K562 (cell line): Measurements from ENCODE around the gene ZFP64. TPM values are rescaled to one million over a fixed set of nuclear protein-coding genes. Genes with fewer than 3 reads are reported as not detected.

Experiments
- ATAC-seq: fragments of 200-7000 bp; cut with Tn5 transposase; 3 replicates; pipeline ENCODE4 v1.9.1; 2020; ENCODE audit warnings: moderate library complexity
- BruUV-seq: library from RNA; stranded (reverse); fragments of 400-500 nt; replicated peaks from 2 replicates; lab custom pipeline; 2021; lab: Mats Ljungman, UMichigan
- CTCF ChIA-PET: fragments of 300-600 bp; formaldehyde crosslinking; extraction: SDS; loops from one replicate; lab custom pipeline; 2021; ENCODE audit warnings: low intra/inter-chr PET ratio; lab: Yijun Ruan, JAX
- POLR2A ChIA-PET: fragments of 300-600, 350-650 bp; sonication (Branson Sonifier 250); formaldehyde crosslinking; extraction: SDS; loops from one replicate; lab custom pipeline; 2021; ENCODE audit warnings: antibody characterized with exemption, inconsistent platforms; lab: Yijun Ruan, JAX
- DNase-seq, 4 experiments: peaks; one replicate each; pipeline versions ENCODE4 v3.0.0 to v3.0.0-alpha.2; 2011 to 2018; ENCODE audit warnings: low spot score in 3 of 4, mixed read lengths in 3 of 4; ENCODE audit errors: extremely low read depth in 1 of 4
- FAIRE-seq: peaks from 2 replicates; lab custom pipeline; 2011; peaks lifted over from hg19 to GRCh38; lab: Jason Lieb, UNC
- H2AFZ ChIP-seq: 2 replicates; pipeline ENCODE4 v1.6.0; 2011; ENCODE audit warnings: low read depth, low read length, control low read depth, inconsistent platforms
- H3K27ac ChIP-seq: fragments of 200-600 bp; 3 replicates; pipeline ENCODE4 v1.8.0; 2011; ENCODE audit warnings: low read depth, mild to moderate bottlenecking, control low read depth, inconsistent platforms, low read length, moderate library complexity, mixed read lengths; ENCODE audit errors: extremely low read depth
- H3K27me3 ChIP-seq, 2 experiments: fragments of 300-600 bp in 1 of 2; 2 replicates in 1 of 2; 3 replicates in 1 of 2; pipeline versions ENCODE4 v1.6.0 to v1.8.0; 2011; ENCODE audit warnings: inconsistent platforms in 2 of 2, low read length in 2 of 2, mild to moderate bottlenecking in 1 of 2, mixed read lengths in 1 of 2, moderate library complexity in 1 of 2; ENCODE audit not compliant: control insufficient read depth in 2 of 2, insufficient read depth in 2 of 2
- H3K36me3 ChIP-seq: fragments of 300-600 bp; 3 replicates; pipeline ENCODE4 v1.8.0; 2011; ENCODE audit warnings: mild to moderate bottlenecking, low read length, inconsistent platforms; ENCODE audit not compliant: control insufficient read depth, insufficient read depth
- H3K4me1 ChIP-seq, 2 experiments: fragments of 200-600 bp in 1 of 2; replicated peaks in 1 of 2; 2 replicates in 1 of 2; 3 replicates in 1 of 2; pipeline versions ENCODE4 v1.5.1 to v1.8.0; 2011; ENCODE audit warnings: inconsistent platforms in 2 of 2, low read length in 2 of 2, mild to moderate bottlenecking in 1 of 2, mixed read lengths in 1 of 2, moderate library complexity in 1 of 2; ENCODE audit not compliant: control insufficient read depth in 2 of 2, insufficient read depth in 2 of 2
- H3K4me2 ChIP-seq: 2 replicates; pipeline ENCODE4 v1.6.1; 2011; ENCODE audit warnings: low read length, control low read depth, inconsistent platforms, mixed read lengths; ENCODE audit not compliant: insufficient read depth
- H3K4me3 ChIP-seq: fragments of 200-600 bp; sonication (generic), shearing (Covaris generic); 2 replicates; pipeline ENCODE4 v1.5.1; 2016; ENCODE audit warnings: control low read depth, inconsistent platforms
- H3K79me2 ChIP-seq: fragments of 200-600 bp; 3 replicates; pipeline ENCODE4 v1.8.0; 2011; ENCODE audit warnings: low read length, inconsistent platforms; ENCODE audit not compliant: control insufficient read depth, insufficient read depth
- H3K9ac ChIP-seq, 2 experiments: 2 replicates each; pipeline versions ENCODE4 v1.6.0 to v1.6.1; 2011; ENCODE audit warnings: low read depth in 2 of 2, low read length in 2 of 2, control low read depth in 1 of 2, inconsistent platforms in 1 of 2, mild to moderate bottlenecking in 1 of 2, mixed read lengths in 1 of 2; ENCODE audit not compliant: insufficient read depth in 1 of 2
- H3K9me1 ChIP-seq: one replicate; pipeline ENCODE4 v1.6.0; 2011; ENCODE audit warnings: inconsistent platforms, mild to moderate bottlenecking, low read length, moderate library complexity; ENCODE audit not compliant: control insufficient read depth, insufficient read depth
- H3K9me3 ChIP-seq: replicated peaks from 2 replicates; pipeline ENCODE4 v1.5.1; 2011; ENCODE audit warnings: low read depth, low read length, inconsistent platforms; ENCODE audit not compliant: control insufficient read depth, insufficient read depth
- H4K20me1 ChIP-seq: replicated peaks from 2 replicates; pipeline ENCODE4 v1.6.1; 2011; ENCODE audit warnings: low read length, inconsistent platforms, mixed read lengths; ENCODE audit not compliant: control insufficient read depth, insufficient read depth
- BCOR ChIP-seq: fragments of 450-650 bp; IDR thresholded peaks from 2 replicates; pipeline ENCODE4 v1.6.1; 2016
- CREBBP ChIP-seq: IDR thresholded peaks from one replicate; pipeline ENCODE4 v1.6.1; 2012; ENCODE audit warnings: low read depth, mild to moderate bottlenecking, control low read depth, inconsistent platforms, low read length
- FOXP1 ChIP-seq: sonication (generic); formaldehyde crosslinking; IDR thresholded peaks from 2 replicates; pipeline ENCODE4 v1.8.0; 2022; ENCODE audit warnings: mild to moderate bottlenecking, missing genetic modification reagents
- NFE2 ChIP-seq: IDR thresholded peaks from 2 replicates; pipeline ENCODE4 v1.6.1; 2014; ENCODE audit warnings: antibody characterized with exemption, low read depth
- NR0B1 ChIP-seq: fragments of 450-650 bp; IDR thresholded peaks from one replicate; pipeline ENCODE4 v1.6.1; 2018; ENCODE audit warnings: mild to moderate bottlenecking, moderate library complexity; ENCODE audit not compliant: partially characterized antibody
- POLR2A ChIP-seq: fragments of 450-650 bp; conservative IDR thresholded peaks from 2 replicates; pipeline ENCODE4 v1.6.1; 2016
- RBM25 ChIP-seq: fragments of 200-400 bp; formaldehyde crosslinking; IDR thresholded peaks from 2 replicates; pipeline ENCODE4 v1.6.1; 2018; ENCODE audit warnings: low read length, low read depth, moderate library complexity; ENCODE audit not compliant: severe bottlenecking
- WGBS: fragments of 100-300 bp; shearing (Covaris generic); methylation state at CpG from one replicate; pipeline ENCODE4 v1.1.6; 2016; ENCODE audit warnings: low coverage, mixed read lengths; ENCODE audit not compliant: insufficient coverage; ENCODE audit errors: missing lambda C conversion rate; 5-methylcytosine and 5-hydroxymethylcytosine counted together
- in situ Hi-C: fragments of 300-500 bp; cut with MboI; formaldehyde crosslinking; loops from 4 replicates; pipeline ENCODE4 v1.15.0; 2018; ENCODE audit warnings: inconsistent platforms, mixed read lengths
- intact Hi-C: fragments of 100-400 bp; cut with micrococcal nuclease; formaldehyde crosslinking; loops from 2 replicates; pipeline ENCODE4 v1.14.2; 2022
- polyA plus RNA-seq, 8 experiments: library from polyadenylated mRNA; depleted of rRNA in 4 of 8; stranded (reverse) in 5 of 8; unstranded in 3 of 8; fragments of >200 nt; fragmentation: Nextera tagmentation in 2 of 8; fragmentation: Illumina TruSeq in 1 of 8; extraction: Ambion mirVana in 2 of 8; extraction: Trizol in 1 of 8; gene quantifications; 2 replicates each; pipeline versions ENCODE4 v1.2.1 to v1.2.3, GENCODE V29; 2011 to 2014; ENCODE audit warnings: inconsistent platforms in 1 of 8, missing spikeins in 1 of 8
- total RNA-seq, 7 experiments: library from RNA; depleted of rRNA in 6 of 7; stranded (reverse); fragments of >200 nt in 6 of 7; fragmentation: Illumina TruSeq in 2 of 7; extraction: Trizol in 2 of 7; gene quantifications; 2 replicates each; pipeline versions ENCODE4 v1.2.1 to v1.2.3, GENCODE V29; 2011 to 2021; ENCODE audit warnings: low replicate concordance in 1 of 7

The ZFP64 gene
- total and polyA plus RNA-seq, 9 of the 15 experiments (the other 6 are each of a cell fraction or from before 2014, with no cell fraction given), result 1.4 to 13.4 (median 7.0) TPM

GRCh38 chr20:52103335-52103912 lies 88.2 kb downstream of the ZFP64 start:
- Histone ChIP-seq H4K20me1 (no peaks in the 10 kb centered on the region), H3K9ac (no peak overlapping the region; a peak in 1 of 4 replicates), H3K9me1 (no peaks in the 10 kb centered on the region), H3K9me3 (no peaks in the 10 kb centered on the region), H3K4me1 (peaks cover 0 to 14% of the 10 kb centered on the region in 2 experiments; a peak in 2 of 5 replicates), H3K79me2 (no peaks in the 10 kb centered on the region), H3K4me2 (peak overlapping the region; percentile 20; the same call in 1 of the 2 replicates), H2AFZ (no peak overlapping the region), H3K27ac (no peak overlapping the region), H3K36me3 (no peaks in the 10 kb centered on the region), H3K4me3 (no peak overlapping the region), H3K27me3 (peaks cover 0 to 11% of the 10 kb centered on the region in 2 experiments; a peak in 3 of 5 replicates)
- no TSS peak for BruUV-seq
- 9% methylated on average over 23 of the region's 23 CpGs for WGBS
- FAIRE-seq, result no peak
- in situ Hi-C loops (no loop called here), intact Hi-C loops (no loop called here)
- DNase-seq, result peak in 3 of 4 experiments; percentile 14 to 20 (median 17)
- peak; percentile 59 for ATAC-seq
- CTCF ChIA-PET, result no interaction called here
- POLR2A ChIA-PET, result interaction anchor here (0.9 kb wide), 1 partner anchor 10 kb away, joined by 4 read pairs; no protein-coding TSS in a partner anchor
- TF ChIP-seq NR0B1, result no peak
- TF ChIP-seq NFE2, result peak; percentile 30; the same call in 1 of the 2 replicates

GRCh38 chr20:52102559-52102958 lies 89.0 kb downstream of the ZFP64 start:
- in situ Hi-C loops (no loop called here), intact Hi-C loops (no loop called here)
- POLR2A ChIA-PET, result interaction anchor here (0.8 kb wide), 1 partner anchor 43 kb away, joined by 3 read pairs; no protein-coding TSS in a partner anchor
- Histone ChIP-seq H4K20me1 (no peaks in the 10 kb centered on the region), H3K9me1 (no peaks in the 10 kb centered on the region), H3K4me2 (no peak overlapping the region), H2AFZ (no peak overlapping the region), H3K9ac (no peak overlapping the region), H3K79me2 (no peaks in the 10 kb centered on the region), H3K27me3 (peaks cover 0 to 11% of the 10 kb centered on the region in 2 experiments; a peak in 3 of 5 replicates), H3K27ac (no peak overlapping the region), H3K9me3 (no peaks in the 10 kb centered on the region), H3K4me3 (no peak overlapping the region), H3K36me3 (no peaks in the 10 kb centered on the region), H3K4me1 (peaks cover 0 to 14% of the 10 kb centered on the region in 2 experiments; a peak in 2 of 5 replicates)
- BruUV-seq, result no TSS peak
- TF ChIP-seq CREBBP, result no peak
- TF ChIP-seq BCOR, result 0 out of 2 replicates have a peak, but pooled peaks have one; percentile 40
- TF ChIP-seq POLR2A, result no peak
- TF ChIP-seq RBM25, result peak; percentile 82
- no peak for TF ChIP-seq FOXP1 (CRISPR knock-in tag)
- ATAC-seq (no peak), DNase-seq (no peak), FAIRE-seq (no peak)
- CTCF ChIA-PET, result no interaction called here
- WGBS, result 13% methylated on average over 4 of the region's 4 CpGs
